ENCODE measurements around the gene FPR2. TPM values are rescaled to one million over a fixed set of nuclear protein-coding genes. Genes with fewer than 3 reads are reported as not detected.

The FPR2 gene
- total and polyA plus RNA-seq, 9 of the 15 experiments (the other 6 are each of a cell fraction or from before 2014, with no cell fraction given): 0.03 to 0.15 (median 0.07) TPM; not detected in 6

DNA sequence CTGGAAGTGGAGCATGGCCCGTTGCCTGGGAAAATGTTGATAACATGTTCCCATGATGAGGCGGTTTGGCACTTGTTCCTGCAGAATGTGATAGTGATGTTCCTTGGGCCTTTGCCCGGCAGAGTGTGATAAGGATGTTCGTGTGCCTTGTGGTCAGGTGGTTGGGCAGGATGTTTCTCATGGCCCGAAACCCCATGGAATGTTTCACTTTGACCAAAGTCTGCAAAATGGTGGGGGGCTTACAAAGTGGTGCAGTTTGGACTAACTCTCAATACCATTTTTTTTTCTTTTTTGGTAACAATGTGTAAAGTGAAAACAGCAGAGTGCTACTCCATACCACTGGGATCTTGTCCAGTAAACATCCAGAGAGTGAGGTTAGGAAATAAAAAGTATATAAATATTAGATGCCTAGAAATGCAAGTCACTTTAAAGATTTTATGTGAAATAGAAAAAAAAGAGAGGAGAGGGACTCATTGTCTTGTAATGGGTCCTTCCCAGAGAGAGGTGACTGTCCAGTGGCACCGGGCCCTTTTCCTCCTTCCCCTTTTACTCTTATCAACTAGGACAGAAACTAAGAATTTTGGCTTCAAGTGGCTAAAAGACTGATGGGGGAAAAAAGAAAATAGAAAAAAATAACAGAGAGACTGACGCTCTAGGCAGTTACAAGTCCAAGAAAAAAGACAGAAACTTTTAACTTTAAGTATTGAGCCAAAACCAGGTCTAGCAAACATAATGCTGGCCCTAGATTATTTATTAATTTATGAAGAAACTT is 39.7 kb downstream of the FPR2 start (continued):
- TF ChIP-seq ZNF75A (CRISPR knock-in tag; IDR thresholded peaks at IDR 0.05) (no peak; the same call in 1 of the 2 replicates), RBM22 (IDR thresholded peaks at IDR 0.05; ENCODE audit: low read depth, low read length, poor library complexity, severe bottlenecking) (no peak), NELFE (IDR thresholded peaks at IDR 0.05; ENCODE audit: insufficient read depth, insufficient read length) (no peak), NR2F6 (CRISPR knock-in tag; IDR thresholded peaks at IDR 0.05) (no peak), ZNF609 (CRISPR knock-in tag; IDR thresholded peaks at IDR 0.05; ENCODE audit: borderline replicate concordance) (no peak), PPARD (CRISPR knock-in tag; IDR thresholded peaks at IDR 0.05) (no peak), E2F4 (CRISPR knock-in tag; IDR thresholded peaks at IDR 0.05; ENCODE audit: low read depth) (no peak), EP300 (IDR thresholded peaks at IDR 0.05; ENCODE audit: low read length) (peak; percentile 98), KHSRP (IDR thresholded peaks at IDR 0.05) (no peak), TAF1 (IDR thresholded peaks at IDR 0.05; ENCODE audit: control insufficient read depth, extremely low read depth, insufficient read depth, low read length, severe bottlenecking) (peak; percentile 21), ZNF431 (CRISPR knock-in tag; IDR thresholded peaks at IDR 0.05) (no peak), ZNF583 (CRISPR knock-in tag; IDR thresholded peaks at IDR 0.05) (peak; percentile 90), HOXB6 (CRISPR knock-in tag; IDR thresholded peaks at IDR 0.05; ENCODE audit: borderline replicate concordance) (no peak), RBM15 (IDR thresholded peaks at IDR 0.05; ENCODE audit: insufficient read depth, low read length) (no peak), ZNF696 (CRISPR knock-in tag; conservative IDR thresholded peaks at IDR 0.05) (no peak), ZBTB8A (IDR thresholded peaks at IDR 0.05; ENCODE audit: partially characterized antibody) (no peak), CHD1 (IDR thresholded peaks at IDR 0.05; ENCODE audit: low read length) (no peak), RAD51 (IDR thresholded peaks at IDR 0.05; ENCODE audit: borderline replicate concordance, low read depth) (peak; percentile 50; the same call in 1 of the 2 replicates)
- TF ChIP-seq, protein P1, sequence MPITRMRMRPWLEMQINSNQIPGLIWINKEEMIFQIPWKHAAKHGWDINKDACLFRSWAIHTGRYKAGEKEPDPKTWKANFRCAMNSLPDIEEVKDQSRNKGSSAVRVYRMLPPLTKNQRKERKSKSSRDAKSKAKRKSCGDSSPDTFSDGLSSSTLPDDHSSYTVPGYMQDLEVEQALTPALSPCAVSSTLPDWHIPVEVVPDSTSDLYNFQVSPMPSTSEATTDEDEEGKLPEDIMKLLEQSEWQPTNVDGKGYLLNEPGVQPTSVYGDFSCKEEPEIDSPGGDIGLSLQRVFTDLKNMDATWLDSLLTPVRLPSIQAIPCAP (CRISPR knock-in tag; IDR thresholded peaks at IDR 0.05; ENCODE audit: borderline replicate concordance): no peak
- TF ChIP-seq, protein P2, sequence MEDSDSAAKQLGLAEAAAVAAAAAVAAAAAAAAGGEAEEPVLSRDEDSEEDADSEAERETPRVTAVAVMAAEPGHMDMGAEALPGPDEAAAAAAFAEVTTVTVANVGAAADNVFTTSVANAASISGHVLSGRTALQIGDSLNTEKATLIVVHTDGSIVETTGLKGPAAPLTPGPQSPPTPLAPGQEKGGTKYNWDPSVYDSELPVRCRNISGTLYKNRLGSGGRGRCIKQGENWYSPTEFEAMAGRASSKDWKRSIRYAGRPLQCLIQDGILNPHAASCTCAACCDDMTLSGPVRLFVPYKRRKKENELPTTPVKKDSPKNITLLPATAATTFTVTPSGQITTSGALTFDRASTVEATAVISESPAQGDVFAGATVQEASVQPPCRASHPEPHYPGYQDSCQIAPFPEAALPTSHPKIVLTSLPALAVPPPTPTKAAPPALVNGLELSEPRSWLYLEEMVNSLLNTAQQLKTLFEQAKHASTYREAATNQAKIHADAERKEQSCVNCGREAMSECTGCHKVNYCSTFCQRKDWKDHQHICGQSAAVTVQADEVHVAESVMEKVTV (CRISPR knock-in tag; IDR thresholded peaks at IDR 0.05): no peak

Measured in K562 (cell line).